ENCODE measurements around the gene IGSF21. TPM values are rescaled to one million over a fixed set of nuclear protein-coding genes. Genes with fewer than 3 reads are reported as not detected.

Gene IGSF21
- total and polyA plus RNA-seq, 2 donors (not counting 3 experiments of a cell fraction or from before 2014, with no cell fraction given) = not detected

DNA sequence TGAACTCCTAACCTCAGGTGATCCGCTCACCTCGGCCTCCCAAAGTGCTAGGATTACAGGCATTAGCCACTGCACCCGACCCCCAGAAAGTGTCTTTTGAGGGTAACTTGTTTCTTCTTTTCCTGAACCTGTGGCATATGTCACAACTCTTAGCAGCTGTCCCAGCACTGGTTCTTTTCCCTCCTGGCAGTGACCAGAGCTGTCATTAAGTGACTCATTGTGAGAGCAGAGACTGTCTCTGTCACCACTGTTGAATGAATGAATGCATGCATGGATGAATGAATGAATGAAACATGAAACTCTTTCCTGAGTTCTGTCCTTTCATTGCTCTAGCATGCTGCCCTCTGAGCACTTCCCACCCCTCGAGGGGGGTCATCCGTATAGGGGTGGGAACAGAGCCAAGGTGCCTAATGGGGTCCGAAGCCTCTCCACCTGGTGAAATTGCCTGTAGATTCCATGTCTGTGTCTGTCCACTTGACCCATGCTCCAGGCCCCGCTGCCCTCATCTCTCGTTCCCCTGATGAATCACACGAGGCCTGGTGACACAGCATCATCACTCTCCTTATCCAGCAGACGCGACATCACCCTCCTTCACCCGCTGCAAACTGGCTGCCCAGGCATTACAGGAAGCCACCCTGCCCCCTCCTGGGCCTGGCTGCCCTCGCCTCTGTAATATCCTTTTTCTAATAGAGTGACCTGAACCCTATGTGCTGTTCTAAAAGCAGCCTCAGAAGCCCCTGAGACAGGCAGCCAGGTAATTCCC, 75.0 kb downstream of the IGSF21 start:
- H3K4me3 ChIP-seq (replicated peaks in 1 of 3; ENCODE audit: insufficient read depth in 1 of 3, low read depth in 1 of 3, low read length in 3 of 3) = no peak overlapping the region
- no peaks in the 10 kb centered on the region for H3K36me3 ChIP-seq (ENCODE audit: control insufficient read depth in 2 of 2, extremely low read depth in 1 of 2, insufficient read depth in 2 of 2, low read length in 2 of 2)
- intact Hi-C loops (cut with micrococcal nuclease) (no loop called here), dilution Hi-C loops (cut with MboI; ENCODE audit: extremely low pct_ligation_motif_present, low sequenced_read_pairs) (no loop called here)
- H3K9me3 ChIP-seq (replicated peaks; ENCODE audit: control insufficient read depth, insufficient read depth, low read length) = no peaks in the 10 kb centered on the region
- ChIA-PET CTCF (no interaction called here), POLR2A (no interaction called here)
- H3K27ac ChIP-seq (ENCODE audit: insufficient read depth, low read depth, low read length) = no peak overlapping the region
- H3K9ac ChIP-seq (replicated peaks; ENCODE audit: extremely low read depth, insufficient read depth, low read length) = no peak overlapping the region
- TF ChIP-seq GATA2 (IDR thresholded peaks at IDR 0.05; ENCODE audit: insufficient read depth, insufficient read length, low read depth, low read length) (no peak), POLR2A (IDR thresholded peaks at IDR 0.05; ENCODE audit: low read depth, low read length) (no peak), POLR2AphosphoS5 (IDR thresholded peaks at IDR 0.05; ENCODE audit: insufficient read depth, low read depth, low read length) (no peak), FOS (IDR thresholded peaks at IDR 0.05; ENCODE audit: borderline replicate concordance, insufficient read depth, low read length) (no peak), EZH2 (IDR thresholded peaks at IDR 0.05; ENCODE audit: borderline replicate concordance, low read depth, low read length, severe bottlenecking) (no peak), MYC (IDR thresholded peaks at IDR 0.05; ENCODE audit: low read depth, low read length) (no peak), JUN (IDR thresholded peaks at IDR 0.05; ENCODE audit: borderline replicate concordance, insufficient read depth, insufficient read length, low read depth) (no peak)
- TF ChIP-seq, protein P1, sequence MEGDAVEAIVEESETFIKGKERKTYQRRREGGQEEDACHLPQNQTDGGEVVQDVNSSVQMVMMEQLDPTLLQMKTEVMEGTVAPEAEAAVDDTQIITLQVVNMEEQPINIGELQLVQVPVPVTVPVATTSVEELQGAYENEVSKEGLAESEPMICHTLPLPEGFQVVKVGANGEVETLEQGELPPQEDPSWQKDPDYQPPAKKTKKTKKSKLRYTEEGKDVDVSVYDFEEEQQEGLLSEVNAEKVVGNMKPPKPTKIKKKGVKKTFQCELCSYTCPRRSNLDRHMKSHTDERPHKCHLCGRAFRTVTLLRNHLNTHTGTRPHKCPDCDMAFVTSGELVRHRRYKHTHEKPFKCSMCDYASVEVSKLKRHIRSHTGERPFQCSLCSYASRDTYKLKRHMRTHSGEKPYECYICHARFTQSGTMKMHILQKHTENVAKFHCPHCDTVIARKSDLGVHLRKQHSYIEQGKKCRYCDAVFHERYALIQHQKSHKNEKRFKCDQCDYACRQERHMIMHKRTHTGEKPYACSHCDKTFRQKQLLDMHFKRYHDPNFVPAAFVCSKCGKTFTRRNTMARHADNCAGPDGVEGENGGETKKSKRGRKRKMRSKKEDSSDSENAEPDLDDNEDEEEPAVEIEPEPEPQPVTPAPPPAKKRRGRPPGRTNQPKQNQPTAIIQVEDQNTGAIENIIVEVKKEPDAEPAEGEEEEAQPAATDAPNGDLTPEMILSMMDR (IDR thresholded peaks at IDR 0.05; ENCODE audit: extremely low read depth in 1 of 2, insufficient read depth in 1 of 2, low read depth in 1 of 2, low read length in 2 of 2) = no peak
- TF ChIP-seq, protein P2, sequence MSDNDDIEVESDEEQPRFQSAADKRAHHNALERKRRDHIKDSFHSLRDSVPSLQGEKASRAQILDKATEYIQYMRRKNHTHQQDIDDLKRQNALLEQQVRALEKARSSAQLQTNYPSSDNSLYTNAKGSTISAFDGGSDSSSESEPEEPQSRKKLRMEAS (IDR thresholded peaks at IDR 0.05; ENCODE audit: insufficient read depth, insufficient read length) = no peak
- H3K9me1 ChIP-seq (replicated peaks; ENCODE audit: control insufficient read depth, extremely low read depth, insufficient read depth, low read length) = no peaks in the 10 kb centered on the region
- BruUV-seq (replicated peaks) = no TSS peak
- H2AFZ ChIP-seq (ENCODE audit: low read depth, low read length) = no peak overlapping the region
- FAIRE-seq = no peak
- H3K4me1 ChIP-seq (ENCODE audit: control insufficient read depth, extremely low read depth, insufficient read depth, low read length) = no peaks in the 10 kb centered on the region
- no peaks in the 10 kb centered on the region for H4K20me1 ChIP-seq (replicated peaks; ENCODE audit: control insufficient read depth, extremely low read depth, insufficient read depth, low read length)
- no peaks in the 10 kb centered on the region for H3K79me2 ChIP-seq (ENCODE audit: control insufficient read depth, insufficient read depth, low read length)
- no peaks in the 10 kb centered on the region for H3K27me3 ChIP-seq (ENCODE audit: control insufficient read depth in 2 of 2, insufficient read depth in 2 of 2, low read length in 2 of 2)
- H3K4me2 ChIP-seq (ENCODE audit: insufficient read depth, low read length) = no peak overlapping the region
- no peak for DNase-seq (ENCODE audit: low read depth, low spot score)
